T1000 (cell line): ENCODE data around the gene ZNF236.

Experiments
- DNase-seq: peaks from one replicate; lab custom pipeline; 2025; ENCODE audit warnings: mixed read lengths; lab: John Stamatoyannopoulos, UW

Gene ZNF236

GRCh38 chr18:76859474-76860339 is 37.4 kb downstream of the ZNF236 start:
- no peak for DNase-seq

- DNase-seq: no peak
Observed at GRCh38 chr18:76860411-76860810, 38.1 kb downstream of the ZNF236 start.

- no peak for DNase-seq
Observed at GRCh38 chr18:76866666-76867065, 44.3 kb downstream of the ZNF236 start.

GRCh38 chr18:76873311-76873710 is 51.0 kb downstream of the ZNF236 start:
- no peak for DNase-seq

- DNase-seq: no peak
Observed at GRCh38 chr18:76873713-76874112, 51.4 kb downstream of the ZNF236 start.

- DNase-seq: no peak
Observed at GRCh38 chr18:76874642-76875389, 52.5 kb downstream of the ZNF236 start.

- no peak for DNase-seq
Observed at GRCh38 chr18:76875390-76876325, 53.3 kb downstream of the ZNF236 start.

- no peak for DNase-seq
Observed at GRCh38 chr18:76878426-76878825, 56.1 kb downstream of the ZNF236 start.

GRCh38 chr18:76880026-76880425 is 57.7 kb downstream of the ZNF236 start:
- DNase-seq: no peak

GRCh38 chr18:76881744-76882143 is 59.4 kb downstream of the ZNF236 start:
- DNase-seq: no peak

GRCh38 chr18:76882146-76882545 is 59.8 kb downstream of the ZNF236 start:
- no peak for DNase-seq

- no peak for DNase-seq
Observed at GRCh38 chr18:76885001-76885400, 62.6 kb downstream of the ZNF236 start.

- DNase-seq: no peak
Observed at GRCh38 chr18:76886112-76886511, 63.8 kb downstream of the ZNF236 start.

GRCh38 chr18:76889091-76889699 is 66.8 kb downstream of the ZNF236 start:
- no peak for DNase-seq

GRCh38 chr18:76892832-76893231 is 70.5 kb downstream of the ZNF236 start:
- DNase-seq: no peak

- DNase-seq: no peak
Observed at GRCh38 chr18:76894566-76895346, 72.4 kb downstream of the ZNF236 start.

GRCh38 chr18:76895498-76895897 is 73.1 kb downstream of the ZNF236 start:
- no peak for DNase-seq

- DNase-seq: no peak
Observed at GRCh38 chr18:76896677-76897076, 74.3 kb downstream of the ZNF236 start.

GRCh38 chr18:76897257-76897656 is 74.9 kb downstream of the ZNF236 start:
- DNase-seq: no peak

GRCh38 chr18:76903386-76903785 is 81.0 kb downstream of the ZNF236 start:
- DNase-seq: no peak

- DNase-seq: no peak
Observed at GRCh38 chr18:76905821-76906220, 83.5 kb downstream of the ZNF236 start.
